Retinal pigment epithelial cell (primary cell): Measurements from ENCODE around the gene PLXNA4.

ENCODE experiments used
- DNase-seq: peaks from one replicate; pipeline ENCODE4 v3.0.0-alpha.2; 2010; ENCODE audit warnings: low read depth
- H3K4me3 ChIP-seq: 2 replicates; pipeline ENCODE4 v1.5.1; 2011; ENCODE audit warnings: mild to moderate bottlenecking, low read length, control low read depth, moderate library complexity
- CTCF ChIP-seq: conservative IDR thresholded peaks from 2 replicates; pipeline ENCODE4 v1.5.1; 2011; ENCODE audit warnings: low read depth, low read length, control low read depth, inconsistent platforms

The PLXNA4 gene

GRCh38 chr7:132546366-132547127, 29.7 kb downstream of the PLXNA4 start:
- DNase-seq, result no peak
- TF ChIP-seq CTCF, result no peak
- H3K4me3 ChIP-seq, result no peak overlapping the region

GRCh38 chr7:132545756-132546155, 30.5 kb downstream of the PLXNA4 start:
- H3K4me3 ChIP-seq, result no peak overlapping the region
- DNase-seq, result no peak
- TF ChIP-seq CTCF, result no peak

- TF ChIP-seq CTCF, result no peak
- no peak overlapping the region for H3K4me3 ChIP-seq
- DNase-seq, result no peak
Observed at GRCh38 chr7:132544999-132545398, 31.3 kb downstream of the PLXNA4 start.

GRCh38 chr7:132544025-132544424, 32.2 kb downstream of the PLXNA4 start:
- no peak for TF ChIP-seq CTCF
- no peak for DNase-seq
- no peak overlapping the region for H3K4me3 ChIP-seq

GRCh38 chr7:132542895-132543294, 33.4 kb downstream of the PLXNA4 start:
- no peak for DNase-seq
- no peak overlapping the region for H3K4me3 ChIP-seq
- TF ChIP-seq CTCF, result no peak

GRCh38 chr7:132541656-132542055, 34.6 kb downstream of the PLXNA4 start:
- H3K4me3 ChIP-seq, result no peak overlapping the region
- no peak for TF ChIP-seq CTCF
- no peak for DNase-seq

GRCh38 chr7:132537456-132538145, 38.7 kb downstream of the PLXNA4 start:
- no peak for DNase-seq
- TF ChIP-seq CTCF, result no peak
- H3K4me3 ChIP-seq, result no peak overlapping the region
